GM18505 (cell line): Measurements from ENCODE around the gene GTF2IRD1.
"Not testable (repeated sequence)": the region's sequence is repeated elsewhere in the genome, so short reads cannot be mapped to it uniquely, and the experiment has no call there.

Experiments used
- ATAC-seq: cut with Tn5 transposase; IDR thresholded peaks from one replicate; pipeline ENCODE4 v1.9.1; 2021; ENCODE audit not compliant: unreplicated experiment
- POLR2A ChIP-seq: IDR thresholded peaks from 4 replicates; pipeline ENCODE4 v1.6.1; 2011; ENCODE audit warnings: borderline replicate concordance; ENCODE audit not compliant: insufficient read depth, insufficient read length; ENCODE audit errors: extremely low read depth

The GTF2IRD1 gene

DNA sequence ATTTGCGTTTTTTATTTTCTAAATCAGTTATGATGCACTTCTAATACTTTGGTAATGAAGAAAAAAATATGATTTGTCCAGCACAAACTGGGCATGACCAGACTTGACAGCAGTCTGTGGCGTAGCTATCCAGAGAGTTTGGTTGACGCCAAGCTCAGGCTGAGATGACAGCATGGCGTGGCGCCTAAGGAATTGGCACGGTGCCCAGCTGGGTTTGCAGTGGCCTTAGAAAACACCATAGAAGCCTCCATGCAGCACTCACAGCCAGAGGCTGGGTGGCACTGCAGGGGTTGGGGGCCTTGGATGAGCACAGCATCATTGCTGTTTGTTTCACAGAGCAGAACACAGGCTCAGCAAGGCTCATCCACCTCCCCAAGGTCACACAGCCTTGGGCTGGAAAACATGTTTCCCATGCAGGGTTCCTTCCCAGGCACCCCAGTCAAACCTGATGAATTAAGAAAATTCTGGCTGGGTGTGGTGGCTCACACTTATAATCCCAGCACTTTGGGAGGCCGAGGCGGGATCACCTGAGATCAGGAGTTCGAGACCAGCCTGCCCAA is 88.9 kb downstream of the GTF2IRD1 start:
- TF ChIP-seq POLR2A = no peak
- no peak for ATAC-seq

GRCh38 chr7:74544706-74545469 is 91.2 kb downstream of the GTF2IRD1 start:
- no peak for TF ChIP-seq POLR2A
- ATAC-seq = no peak

- no peak for TF ChIP-seq POLR2A
- ATAC-seq = no peak
These were observed 92.2 kb downstream of the GTF2IRD1 start for GRCh38 chr7:74545921-74546320.

DNA sequence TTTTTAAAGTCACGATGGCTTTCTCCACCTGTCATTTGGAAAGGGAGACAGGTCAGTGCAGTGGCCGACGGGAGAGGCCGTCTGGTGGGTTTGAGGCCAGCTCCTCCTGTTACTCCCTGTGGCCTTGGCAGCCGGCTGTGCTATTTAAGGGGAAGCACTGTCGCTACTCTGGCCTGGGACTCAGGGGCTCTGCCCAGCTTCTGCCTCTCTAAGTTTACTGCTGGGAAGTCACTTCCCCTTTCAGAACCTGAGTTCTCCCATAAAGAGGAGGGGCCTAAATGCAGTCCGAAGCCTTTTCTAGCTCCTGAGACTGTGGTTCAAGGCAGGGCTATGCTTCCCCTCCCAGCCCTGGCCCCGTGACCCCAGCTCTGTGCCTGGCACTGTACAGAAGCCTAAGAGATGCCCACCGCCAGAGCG is 99.9 kb downstream of the GTF2IRD1 start:
- ATAC-seq = peak; percentile 62

GRCh38 chr7:74554178-74554577 is 100.5 kb downstream of the GTF2IRD1 start:
- ATAC-seq = no peak
- no peak for TF ChIP-seq POLR2A

GRCh38 chr7:74560086-74560719 is 106.5 kb downstream of the GTF2IRD1 start:
- TF ChIP-seq POLR2A = no peak
- ATAC-seq = no peak

- TF ChIP-seq POLR2A = no peak
- no peak for ATAC-seq
These were observed 108.3 kb downstream of the GTF2IRD1 start for GRCh38 chr7:74561898-74562613.

DNA sequence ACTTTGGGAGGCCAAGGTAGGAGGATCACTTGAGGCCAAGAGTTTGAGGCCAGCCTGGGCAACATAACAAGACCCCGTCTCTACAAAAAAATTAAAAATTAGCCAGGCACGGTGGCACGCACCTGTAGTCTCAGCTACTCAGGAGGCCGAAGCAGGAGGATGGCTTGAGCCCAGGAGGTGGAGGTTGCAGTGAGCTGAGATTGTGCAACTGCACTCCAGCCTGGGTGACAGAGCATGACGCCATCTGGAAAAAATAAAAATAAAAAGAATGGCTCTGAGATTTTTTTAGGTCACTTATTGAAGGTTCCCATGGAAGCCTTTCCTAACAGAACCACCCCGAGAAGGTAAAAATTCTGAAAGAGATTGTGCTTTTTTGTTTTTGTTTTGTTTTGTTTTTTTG is 109.9 kb downstream of the GTF2IRD1 start:
- ATAC-seq = not testable (repeated sequence)

DNA sequence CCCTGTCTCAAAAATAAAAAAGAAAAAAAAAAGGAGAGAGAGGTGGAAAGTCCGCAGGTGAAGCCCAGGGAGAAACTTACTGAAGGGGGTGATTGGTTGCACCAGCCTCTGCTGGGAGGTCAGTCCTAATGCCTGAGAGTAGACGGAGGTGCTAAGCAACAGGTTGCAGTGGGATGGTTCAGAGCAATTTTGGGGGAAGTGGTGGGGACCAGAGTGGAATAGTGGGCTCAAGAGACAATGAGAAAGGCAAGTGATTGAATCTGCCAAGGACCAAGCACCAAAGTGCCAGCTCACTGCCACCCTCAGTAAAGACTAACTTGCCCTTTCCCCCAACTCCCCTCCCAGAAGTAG is 113.6 kb downstream of the GTF2IRD1 start:
- TF ChIP-seq POLR2A = no peak
- no peak for ATAC-seq

DNA sequence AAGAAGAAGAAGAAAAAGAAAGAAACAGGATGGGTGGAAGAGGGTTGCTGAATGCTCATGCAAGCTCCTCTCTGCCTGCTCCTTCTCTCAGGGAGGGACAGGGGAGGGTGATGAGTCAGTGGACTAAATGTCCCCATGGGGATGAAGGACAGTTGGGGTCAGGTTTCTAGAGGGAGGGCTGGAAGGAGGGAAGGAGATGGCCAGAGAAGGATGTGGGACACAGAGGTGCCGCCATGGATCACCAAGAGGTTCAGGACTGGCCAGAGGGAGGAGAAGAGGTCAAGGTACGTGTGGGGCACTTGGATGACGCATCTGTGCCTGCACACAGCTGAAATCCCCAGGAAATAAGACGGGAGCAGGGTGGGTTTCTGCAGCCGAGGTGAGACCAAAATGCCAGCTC is 115.0 kb downstream of the GTF2IRD1 start:
- no peak for ATAC-seq
- no peak for TF ChIP-seq POLR2A

- no peak for TF ChIP-seq POLR2A
- ATAC-seq = no peak
These were observed 115.9 kb downstream of the GTF2IRD1 start for GRCh38 chr7:74569501-74570075.

DNA sequence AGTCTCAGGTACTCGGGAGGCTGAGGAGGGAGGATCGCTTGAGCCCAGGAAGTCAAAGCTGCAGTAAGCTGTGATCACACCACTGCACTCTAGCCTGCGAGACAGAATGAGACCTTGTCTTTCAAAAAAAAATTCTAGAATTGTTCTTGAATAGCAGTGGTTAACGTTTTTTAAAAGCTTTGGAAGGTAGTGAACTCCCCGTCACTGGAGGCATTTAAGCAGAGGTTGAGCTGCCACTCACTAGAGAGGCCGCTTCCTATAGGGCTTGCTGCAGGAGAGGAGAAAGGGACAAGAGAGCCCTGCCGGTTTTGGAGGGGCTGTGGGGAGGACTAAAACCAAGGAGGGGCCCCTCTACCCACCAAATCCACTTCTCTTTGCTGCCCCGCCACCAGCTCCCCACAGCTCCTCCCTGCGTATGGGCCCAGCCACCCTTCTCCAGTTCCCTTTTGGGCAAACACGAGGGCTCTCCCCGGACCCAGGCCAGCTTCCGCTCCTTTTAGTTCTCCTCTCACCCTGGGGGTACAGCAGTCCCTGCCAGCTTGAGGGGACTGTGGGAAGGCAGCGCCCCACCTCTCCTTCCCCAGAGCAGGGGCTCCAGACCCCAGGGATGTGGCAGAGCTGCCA is 116.9 kb downstream of the GTF2IRD1 start:
- no peak for ATAC-seq
- TF ChIP-seq POLR2A = no peak

DNA sequence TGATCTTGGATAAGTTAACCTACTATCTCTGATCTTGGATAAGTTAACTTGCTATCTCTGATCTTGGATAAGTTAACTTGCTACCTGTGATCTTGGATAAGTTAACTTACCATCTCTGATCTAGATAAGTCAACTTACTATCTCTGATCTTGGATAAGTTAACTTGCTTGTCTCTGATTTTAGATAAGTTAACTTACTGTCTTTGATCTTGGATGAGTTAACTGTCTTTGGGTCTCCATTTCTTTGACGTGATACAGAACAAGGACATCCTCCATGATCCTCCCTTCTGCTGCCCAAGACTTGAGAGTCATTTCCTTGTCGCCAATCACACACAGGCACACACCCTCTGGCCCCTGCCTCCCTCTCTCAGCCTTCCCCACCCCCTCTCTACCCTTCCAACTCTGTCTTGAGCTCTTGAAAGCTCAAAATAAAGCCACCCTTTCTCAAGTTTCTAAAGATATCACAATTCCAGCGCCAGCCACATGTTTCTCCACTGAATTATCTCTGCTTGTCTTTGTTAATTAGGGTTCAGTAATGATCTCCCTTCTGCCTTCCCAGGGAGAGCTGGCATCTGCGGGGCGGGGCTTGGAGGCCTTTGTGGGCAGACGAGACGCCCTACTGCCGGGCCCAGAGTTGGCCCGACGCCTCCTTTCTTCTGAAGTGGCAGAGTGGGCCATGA is 118.7 kb downstream of the GTF2IRD1 start:
- no peak for ATAC-seq
- no peak for TF ChIP-seq POLR2A
